Measurements from ENCODE around the gene CCDC85A.

GRCh38 chr2:56148825-56149224, 35.0 kb upstream of the CCDC85A start:
- no peak for TF ChIP-seq BACH2 (CRISPR knock-in tag; IDR thresholded peaks at IDR 0.05; ENCODE audit: borderline replicate concordance)
- TF ChIP-seq OSR1 (CRISPR knock-in tag; IDR thresholded peaks at IDR 0.05): no peak
- TF ChIP-seq ZFP30 (CRISPR knock-in tag; IDR thresholded peaks at IDR 0.05): no peak
- TF ChIP-seq ZC3H10 (CRISPR knock-in tag; IDR thresholded peaks at IDR 0.05): no peak
- TF ChIP-seq ZNF70 (CRISPR knock-in tag; IDR thresholded peaks at IDR 0.05): no peak
- no peak for TF ChIP-seq PATZ1 (CRISPR knock-in tag; IDR thresholded peaks at IDR 0.05; ENCODE audit: borderline replicate concordance)
- TF ChIP-seq TOX (CRISPR knock-in tag; IDR thresholded peaks at IDR 0.05; ENCODE audit: borderline replicate concordance): no peak
- TF ChIP-seq ZNF565 (CRISPR knock-in tag; conservative IDR thresholded peaks at IDR 0.05; ENCODE audit: low read depth): no peak
- TF ChIP-seq PPARA (CRISPR knock-in tag; IDR thresholded peaks at IDR 0.05; ENCODE audit: borderline replicate concordance): no peak
- no peak for TF ChIP-seq SNAI2 (CRISPR knock-in tag; IDR thresholded peaks at IDR 0.05)

Measured in SK-N-SH treated with all-trans-retinoic acid at 6 μM for 48 hours (cell line).